A549 treated with AZD9567 at 1 μM for 4 hours (cell line): ENCODE data around the gene MYBPC1. TPM values are rescaled to one million over a fixed set of nuclear protein-coding genes. Genes with fewer than 3 reads are reported as not detected.

Experiments
- total RNA-seq: library from RNA; stranded (reverse); fragments of 200-300 nt; extraction: Qiagen RNA extraction; gene quantifications from 5 replicates; pipeline ENCODE4 v1.2.3, GENCODE V29; 2022; ENCODE audit not compliant: insufficient read depth

The MYBPC1 gene
- total RNA-seq = not detected in 5 replicates

GRCh38 chr12:101594700-101595099, at the start of gene MYBPC1:
Gene MYBPC1, plus strand, starts transcription at chr12:101594971. Its CDS starts 100 bp downstream, at chr12:101595071.

DNA sequence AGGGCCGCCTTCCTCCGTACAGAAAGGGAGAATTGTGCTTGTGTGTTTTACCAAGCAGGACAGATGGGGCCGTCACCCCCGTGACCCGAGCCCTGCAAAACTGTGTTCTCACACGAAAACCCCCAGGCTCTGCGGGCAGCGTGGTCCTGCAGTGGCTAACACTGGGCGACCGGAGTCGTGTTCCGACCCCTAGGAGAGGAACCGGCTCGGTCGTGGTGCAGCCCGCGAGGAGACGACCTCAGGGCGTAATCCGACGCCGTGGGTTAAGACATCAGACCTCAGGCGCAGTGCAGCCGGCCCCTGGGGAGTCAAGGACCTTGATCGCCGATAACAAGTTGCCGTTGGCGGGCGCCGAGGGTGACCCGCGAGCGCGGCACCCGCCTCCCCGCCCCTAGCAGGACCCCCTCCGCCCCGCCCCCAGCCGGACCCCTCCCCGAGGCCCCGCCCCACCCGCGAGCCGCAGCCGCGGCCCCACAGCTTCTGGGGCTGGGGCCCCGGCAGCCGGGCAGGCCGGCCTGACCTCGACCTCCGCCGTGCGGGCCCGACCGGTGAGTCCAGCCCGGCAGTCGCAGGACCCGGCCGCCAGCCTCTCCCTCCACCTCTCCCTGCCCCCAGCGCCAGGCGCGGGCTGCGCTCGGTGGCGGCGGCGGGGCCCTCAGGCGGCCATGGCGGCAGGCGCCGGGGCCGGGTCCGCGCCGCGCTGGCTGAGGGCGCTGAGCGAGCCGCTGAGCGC, 102.6 kb downstream of the MYBPC1 start, which contains the start of gene CHPT1:
TSS of gene CHPT1 (plus strand) at position 444 of the 733 bp plus-strand sequence. CDS start at position 666, 222 bp downstream.

Other genes with a start within 250 kb of the MYBPC1 start
- 55.4 to 75.0 TPM (median 61.0 TPM) in 5 replicates for gene ARL1, start 187.2 kb upstream of the MYBPC1 start, total RNA-seq
- not detected in 5 replicates for gene SPIC, start 119.6 kb upstream of the MYBPC1 start, total RNA-seq
- gene CHPT1, start 102.7 kb downstream of the MYBPC1 start, total RNA-seq = 35.7 to 72.6 TPM (median 67.1 TPM) in 5 replicates
- gene SYCP3, start 144.5 kb downstream of the MYBPC1 start, total RNA-seq = 0.09 to 0.12 TPM in 2 of 5 replicates, not detected in the others
- 11.1 to 17.1 TPM (median 13.6 TPM) in 5 replicates for gene GNPTAB, start 236.0 kb downstream of the MYBPC1 start, total RNA-seq